ENCODE results near the gene NPDC1. TPM values are rescaled to one million over a fixed set of nuclear protein-coding genes. Genes with fewer than 3 reads are reported as not detected.

NPDC1 gene
- polyA plus RNA-seq, 2 of the 4 experiments (the other 2 are of a cell fraction), result 12.7 to 40.6 TPM

- TF ChIP-seq MAX (IDR thresholded peaks at IDR 0.05), result no peak
These were observed 5.4 kb downstream of the NPDC1 start (continued) for GRCh38 chr9:137040568-137040967.

- POLR2A ChIA-PET, result no interaction called here
- H3K4me1 ChIP-seq, result peaks cover 19% of the 10 kb centered on the region
- H3K4me3 ChIP-seq, result no peak overlapping the region
- ATAC-seq (no peak), FAIRE-seq (no peak), DNase-seq (ENCODE audit: low read depth in 1 of 2, low spot score in 1 of 2) (no peak)
- H3K4me2 ChIP-seq, result no peak overlapping the region
- no peak overlapping the region for H3K27ac ChIP-seq
- CTCF ChIA-PET, result interaction anchor here (0.8 to 20.4 kb wide), 7 partner anchors 8 to 91 kb away, joined by 3 to 282 read pairs (median 5); partner anchors contain the start of genes ABCA2, C8G, FBXW5 and LCN12
- WGBS (ENCODE audit: missing lambda C conversion rate), result 88% methylated on average over 25 of the region's 32 CpGs
- TF ChIP-seq JUNB (IDR thresholded peaks at IDR 0.05) (no peak), CHD4 (IDR thresholded peaks at IDR 0.05; ENCODE audit: borderline replicate concordance) (no peak), ESRRA (IDR thresholded peaks at IDR 0.05; ENCODE audit: borderline replicate concordance, low read length) (no peak), EHMT2 (IDR thresholded peaks at IDR 0.05; ENCODE audit: low read depth) (no peak), JUN (IDR thresholded peaks at IDR 0.05) (no peak), RCOR1 (IDR thresholded peaks at IDR 0.05; ENCODE audit: low read depth, low read length) (no peak), SREBF2 (IDR thresholded peaks at IDR 0.05) (no peak), RNF2 (IDR thresholded peaks at IDR 0.05; ENCODE audit: borderline replicate concordance, low read depth) (no peak), FOXS1 (CRISPR knock-in tag; IDR thresholded peaks at IDR 0.05) (no peak), HOXB13 (CRISPR knock-in tag; IDR thresholded peaks at IDR 0.05; ENCODE audit: low read depth) (no peak), POLR2A (IDR thresholded peaks at IDR 0.05; ENCODE audit: low read length) (no peak), HES2 (IDR thresholded peaks at IDR 0.05) (no peak), FOSL2 (IDR thresholded peaks at IDR 0.05) (no peak), FOSL2 (CRISPR knock-in tag; IDR thresholded peaks at IDR 0.05) (no peak), EP300 (IDR thresholded peaks at IDR 0.05) (no peak), BCL3 (IDR thresholded peaks at IDR 0.05) (no peak), NPAS2 (CRISPR knock-in tag; IDR thresholded peaks at IDR 0.05; ENCODE audit: borderline replicate concordance) (no peak)
- H3K9me3 ChIP-seq, result no peaks in the 10 kb centered on the region
These were observed 6.2 kb downstream of the NPDC1 start for GRCh38 chr9:137039611-137040366.

- 65% methylated on average over 6 of the region's 9 CpGs for WGBS (ENCODE audit: missing lambda C conversion rate)
These were observed 7.1 kb downstream of the NPDC1 start for GRCh38 chr9:137038916-137039315.

More at GRCh38 chr9:137038916-137039315, 7.1 kb downstream of the NPDC1 start:
- ChIA-PET POLR2A (no interaction called here), CTCF (interaction anchor here (1.0 to 20.4 kb wide), 7 partner anchors 9 to 252 kb away, joined by 3 to 282 read pairs (median 7); partner anchors contain the start of genes ABCA2, C8G, FBXW5 and LCN12)
- no peak overlapping the region for H3K4me3 ChIP-seq
- H3K4me2 ChIP-seq, result no peak overlapping the region
- no peak overlapping the region for H3K27ac ChIP-seq
- TF ChIP-seq FOXS1 (CRISPR knock-in tag; IDR thresholded peaks at IDR 0.05), result no peak
- TF ChIP-seq CHD2 (IDR thresholded peaks at IDR 0.05; ENCODE audit: low read length, partially characterized antibody), result no peak
- TF ChIP-seq ATOH8 (CRISPR knock-in tag; IDR thresholded peaks at IDR 0.05; ENCODE audit: low read depth), result no peak
- FAIRE-seq (no peak), DNase-seq (ENCODE audit: low read depth in 1 of 2, low spot score in 1 of 2) (no peak), ATAC-seq (no peak)
- no peaks in the 10 kb centered on the region for H3K9me3 ChIP-seq
- H3K4me1 ChIP-seq, result peaks cover 17% of the 10 kb centered on the region
